GM19397 (cell line): ENCODE data around the gene PPP2R5E.
A peak's percentile ranks its signal among the peaks of the same experiment; 100 is the strongest.
"Not testable (repeated sequence)": the region's sequence is repeated elsewhere in the genome, so short reads cannot be mapped to it uniquely, and the experiment has no call there.

ENCODE experiments used
- ATAC-seq: cut with Tn5 transposase; IDR thresholded peaks from one replicate; pipeline ENCODE4 v1.9.1; 2021; ENCODE audit warnings: mild to moderate bottlenecking, moderate library complexity; ENCODE audit not compliant: unreplicated experiment

The PPP2R5E gene

GRCh38 chr14:63387711-63388110 is 155.5 kb downstream of the PPP2R5E start:
- no peak for ATAC-seq

- peak; percentile 83 for ATAC-seq
These were observed 159.3 kb downstream of the PPP2R5E start for GRCh38 chr14:63383776-63384367.

- ATAC-seq, result no peak
These were observed 164.7 kb downstream of the PPP2R5E start for GRCh38 chr14:63378444-63378843.

- ATAC-seq, result no peak
These were observed 167.4 kb downstream of the PPP2R5E start for GRCh38 chr14:63375769-63376168.

- ATAC-seq, result not testable (repeated sequence)
These were observed 171.6 kb downstream of the PPP2R5E start for GRCh38 chr14:63371613-63372012.

- ATAC-seq, result no peak
These were observed 172.1 kb downstream of the PPP2R5E start for GRCh38 chr14:63371033-63371432.

- no peak for ATAC-seq
These were observed 175.3 kb downstream of the PPP2R5E start for GRCh38 chr14:63367742-63368364.

- no peak for ATAC-seq
These were observed 180.8 kb downstream of the PPP2R5E start for GRCh38 chr14:63362389-63362819.

- no peak for ATAC-seq
These were observed 181.4 kb downstream of the PPP2R5E start for GRCh38 chr14:63361790-63362189.

GRCh38 chr14:63357841-63358240 is 185.3 kb downstream of the PPP2R5E start:
- no peak for ATAC-seq

- ATAC-seq, result no peak
These were observed 197.4 kb downstream of the PPP2R5E start for GRCh38 chr14:63345826-63346225.

GRCh38 chr14:63344336-63344735 is 198.8 kb downstream of the PPP2R5E start:
- ATAC-seq, result no peak

- ATAC-seq, result no peak
These were observed 199.3 kb downstream of the PPP2R5E start for GRCh38 chr14:63343878-63344277.

GRCh38 chr14:63342371-63342770 is 200.8 kb downstream of the PPP2R5E start:
- no peak for ATAC-seq

- no peak for ATAC-seq
These were observed 214.1 kb downstream of the PPP2R5E start for GRCh38 chr14:63328787-63329737.

- ATAC-seq, result no peak
These were observed 216.3 kb downstream of the PPP2R5E start for GRCh38 chr14:63326840-63327239.

- ATAC-seq, result no peak
These were observed 220.1 kb downstream of the PPP2R5E start for GRCh38 chr14:63322897-63323573.

- ATAC-seq, result no peak
These were observed 220.7 kb downstream of the PPP2R5E start for GRCh38 chr14:63322472-63322871.
